ENCODE data around the gene QARS1.

GRCh38 chr3:49119036-49119435 lies 14.5 kb upstream of the QARS1 start:
- TF ChIP-seq EZH2phosphoT487 (IDR thresholded peaks at IDR 0.05; ENCODE audit: insufficient read depth, low read depth), result no peak
- no peak for TF ChIP-seq EZH2 (IDR thresholded peaks at IDR 0.05; ENCODE audit: insufficient read depth, poor library complexity, severe bottlenecking)
